IPS-20b (cell line): ENCODE measurements around the gene GET4.

ENCODE experiments used
- H3K27ac ChIP-seq: one replicate; pipeline ENCODE4 v1.5.1; 2013; ENCODE audit warnings: low read length
- H3K27me3 ChIP-seq: 2 replicates; pipeline ENCODE4 v1.6.1; 2013; ENCODE audit warnings: mild to moderate bottlenecking, low read length, inconsistent platforms; ENCODE audit not compliant: insufficient read depth
- H3K36me3 ChIP-seq: 2 replicates; pipeline ENCODE4 v1.6.1; 2013; ENCODE audit warnings: low read depth, mild to moderate bottlenecking, inconsistent platforms, low read length, moderate library complexity; ENCODE audit not compliant: insufficient read depth
- H3K4me1 ChIP-seq: 2 replicates; pipeline ENCODE4 v1.6.1; 2013; ENCODE audit warnings: mild to moderate bottlenecking, control low read depth, inconsistent platforms, low read length, moderate library complexity; ENCODE audit not compliant: insufficient read depth
- H3K4me3 ChIP-seq: 2 replicates; pipeline ENCODE4 v1.5.1; 2013; ENCODE audit warnings: mild to moderate bottlenecking, low read length, inconsistent platforms
- H3K9ac ChIP-seq: 2 replicates; pipeline ENCODE4 v1.6.1; 2013; ENCODE audit warnings: low read depth, mild to moderate bottlenecking, inconsistent platforms, low read length, moderate library complexity
- H3K9me3 ChIP-seq: 2 replicates; pipeline ENCODE4 v1.6.1; 2013; ENCODE audit warnings: mild to moderate bottlenecking, low read depth, low read length, inconsistent platforms; ENCODE audit not compliant: insufficient read depth

Gene GET4, protein sequence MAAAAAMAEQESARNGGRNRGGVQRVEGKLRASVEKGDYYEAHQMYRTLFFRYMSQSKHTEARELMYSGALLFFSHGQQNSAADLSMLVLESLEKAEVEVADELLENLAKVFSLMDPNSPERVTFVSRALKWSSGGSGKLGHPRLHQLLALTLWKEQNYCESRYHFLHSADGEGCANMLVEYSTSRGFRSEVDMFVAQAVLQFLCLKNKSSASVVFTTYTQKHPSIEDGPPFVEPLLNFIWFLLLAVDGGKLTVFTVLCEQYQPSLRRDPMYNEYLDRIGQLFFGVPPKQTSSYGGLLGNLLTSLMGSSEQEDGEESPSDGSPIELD

DNA sequence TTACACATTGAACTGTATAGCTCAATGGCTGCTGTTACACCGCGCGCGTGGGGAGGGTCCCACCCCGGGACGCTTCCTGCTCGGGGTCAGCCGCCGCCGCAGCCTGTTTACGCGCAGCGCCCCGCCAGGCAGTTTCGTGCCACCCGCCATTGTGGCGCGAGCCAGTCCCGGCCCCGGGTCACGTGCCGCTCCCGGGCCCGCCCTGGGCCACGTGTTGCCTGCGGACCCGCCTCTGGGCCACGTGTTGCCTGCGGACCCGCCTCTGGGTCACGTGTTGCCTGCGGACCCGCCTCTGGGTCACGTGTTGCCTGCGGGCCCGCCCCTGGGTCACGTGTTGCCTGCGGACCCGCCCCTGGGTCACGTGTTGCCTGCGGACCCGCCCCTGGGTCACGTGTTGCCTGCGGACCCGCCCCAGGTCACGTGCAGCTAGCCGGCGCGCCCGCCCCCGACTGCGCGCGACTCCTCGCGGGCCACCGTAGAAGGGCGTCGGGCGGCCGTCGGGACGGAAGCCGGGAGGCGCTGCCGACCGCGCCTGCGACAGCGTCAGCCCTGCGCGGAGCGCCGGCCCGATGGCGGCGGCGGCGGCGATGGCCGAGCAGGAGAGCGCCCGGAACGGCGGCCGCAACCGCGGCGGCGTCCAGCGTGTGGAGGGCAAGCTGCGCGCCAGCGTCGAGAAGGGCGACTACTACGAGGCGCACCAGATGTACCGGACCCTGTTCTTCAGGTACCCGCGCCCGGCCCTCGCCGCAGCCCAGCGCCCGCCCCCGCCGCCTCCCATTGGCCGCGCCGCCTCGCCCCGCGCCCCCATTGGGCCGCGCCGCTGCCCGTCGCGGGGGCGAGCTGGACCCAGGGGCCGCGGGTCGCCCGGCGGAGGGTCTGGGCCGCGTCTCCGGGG lies at the start of gene GET4:
Gene GET4, plus strand, starts transcription at position 478 of the 895 bp plus-strand sequence. Its CDS starts 92 bp downstream, at position 570.
- Histone ChIP-seq H3K36me3 (peaks cover 49% of the 10 kb centered on the region), H3K9ac (peak within 1 kb of the TSS; percentile 87), H3K4me3 (peak within 1 kb of the TSS; percentile 81), H3K4me1 (peaks cover 4% of the 10 kb centered on the region; the same call in 1 of the 2 replicates), H3K27ac (peak within 1 kb of the TSS; percentile 32), H3K27me3 (no peaks in the 10 kb centered on the region), H3K9me3 (no peaks in the 10 kb centered on the region)

DNA sequence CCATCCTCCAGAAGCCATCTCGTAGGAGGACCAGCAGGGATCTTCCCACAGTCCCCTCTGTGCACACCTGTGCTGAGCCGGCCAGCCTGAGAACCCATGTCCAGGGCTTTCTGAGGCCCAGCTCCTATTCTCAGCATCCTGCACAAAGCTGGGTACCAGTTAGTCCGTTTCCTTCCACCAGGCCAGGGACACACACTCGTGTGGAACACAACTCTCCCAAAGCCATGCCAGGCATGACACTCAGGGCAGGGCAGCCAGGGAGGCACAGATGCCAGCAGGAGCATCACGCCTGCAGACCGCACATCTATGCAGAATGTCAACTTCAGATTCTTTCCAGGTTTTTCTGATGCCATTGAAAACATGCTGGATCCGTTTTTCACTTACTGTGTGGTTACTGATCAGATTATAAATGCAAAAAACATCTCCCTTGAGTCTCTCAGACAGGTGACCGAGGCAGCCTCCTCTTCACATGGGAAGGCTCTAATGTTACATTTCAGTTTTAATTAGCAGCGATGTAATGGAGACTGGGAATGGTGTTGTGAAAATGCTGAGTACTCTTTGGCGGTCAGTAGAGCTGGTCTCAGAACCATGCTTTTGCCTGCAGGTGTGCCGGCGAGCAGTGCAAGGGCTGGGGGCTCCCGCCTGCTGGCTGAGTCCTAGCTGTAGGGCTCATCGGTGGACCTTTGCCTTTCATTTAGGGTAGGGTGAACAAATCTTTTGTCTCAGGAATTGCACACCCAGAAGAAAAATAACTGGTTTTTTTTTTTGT lies 47.4 kb upstream of the GET4 start:
- H3K36me3 ChIP-seq, result peaks cover 11% of the 10 kb centered on the region; the same call in 1 of the 2 replicates
- no peaks in the 10 kb centered on the region for H3K27me3 ChIP-seq
- no peaks in the 10 kb centered on the region for H3K9me3 ChIP-seq
- H3K4me3 ChIP-seq, result no peak overlapping the region
- H3K27ac ChIP-seq, result no peak overlapping the region
- no peak overlapping the region for H3K9ac ChIP-seq
- H3K4me1 ChIP-seq, result peaks cover 16% of the 10 kb centered on the region; the same call in 1 of the 2 replicates

DNA sequence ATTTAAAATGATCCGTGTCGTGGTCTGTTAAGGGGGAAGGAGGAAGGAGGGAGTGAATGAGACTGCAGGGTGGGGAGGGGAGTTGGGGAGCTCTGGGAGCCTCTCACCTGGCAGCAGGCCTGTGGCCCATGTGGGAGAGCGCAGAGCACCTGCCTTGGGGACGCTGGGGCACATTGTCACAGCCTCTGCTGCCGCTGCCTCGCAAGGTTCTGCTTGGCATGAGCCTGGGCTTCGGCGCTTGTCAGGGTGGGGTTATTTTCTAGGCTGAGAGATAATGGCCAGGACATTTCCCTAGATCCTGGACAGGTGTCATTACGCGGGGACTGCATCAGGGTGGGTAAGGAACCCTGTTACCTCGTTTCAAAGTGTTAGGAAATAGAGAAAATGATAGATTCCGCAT lies 46.3 kb upstream of the GET4 start:
- H3K27me3 ChIP-seq, result no peaks in the 10 kb centered on the region
- H3K4me1 ChIP-seq, result peaks cover 16% of the 10 kb centered on the region; the same call in 1 of the 2 replicates
- no peak overlapping the region for H3K9ac ChIP-seq
- H3K27ac ChIP-seq, result no peak overlapping the region
- no peaks in the 10 kb centered on the region for H3K9me3 ChIP-seq
- H3K36me3 ChIP-seq, result peaks cover 11% of the 10 kb centered on the region; the same call in 1 of the 2 replicates
- H3K4me3 ChIP-seq, result no peak overlapping the region

DNA sequence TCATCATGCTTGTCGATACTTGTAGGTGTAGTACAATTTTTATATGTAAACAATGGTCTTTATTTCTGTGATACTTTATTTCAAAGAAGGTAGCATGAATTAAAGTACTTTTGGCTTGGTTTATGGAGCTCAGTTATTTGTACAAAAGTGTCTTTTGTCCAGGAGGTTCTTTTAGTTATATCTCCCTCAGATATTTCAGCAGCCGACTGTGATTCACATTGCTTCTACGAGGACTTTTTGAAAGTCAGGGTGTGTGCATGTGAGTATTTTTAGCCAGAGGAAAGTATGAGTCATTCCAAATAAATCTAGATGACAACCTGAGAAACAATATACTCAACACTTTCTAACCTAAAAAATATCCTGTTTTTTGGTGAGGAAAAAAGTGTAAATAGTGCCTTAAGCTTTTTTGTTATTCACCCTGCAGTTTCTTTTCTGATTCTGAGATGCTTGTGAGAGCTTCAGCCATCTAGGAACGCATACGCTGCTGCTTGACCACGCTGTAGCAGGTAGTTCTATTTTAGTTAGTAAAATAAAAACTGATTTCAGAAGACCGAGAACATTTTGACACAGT lies 44.7 kb upstream of the GET4 start:
- Histone ChIP-seq H3K9ac (peak overlapping the region; percentile 50; the same call in 1 of the 2 replicates), H3K27me3 (no peaks in the 10 kb centered on the region), H3K36me3 (peaks cover 18% of the 10 kb centered on the region), H3K4me1 (peaks cover 16% of the 10 kb centered on the region), H3K4me3 (0 out of 2 replicates have a peak overlapping the region, but pooled peaks have one; percentile 9), H3K9me3 (no peaks in the 10 kb centered on the region), H3K27ac (no peak overlapping the region)

DNA sequence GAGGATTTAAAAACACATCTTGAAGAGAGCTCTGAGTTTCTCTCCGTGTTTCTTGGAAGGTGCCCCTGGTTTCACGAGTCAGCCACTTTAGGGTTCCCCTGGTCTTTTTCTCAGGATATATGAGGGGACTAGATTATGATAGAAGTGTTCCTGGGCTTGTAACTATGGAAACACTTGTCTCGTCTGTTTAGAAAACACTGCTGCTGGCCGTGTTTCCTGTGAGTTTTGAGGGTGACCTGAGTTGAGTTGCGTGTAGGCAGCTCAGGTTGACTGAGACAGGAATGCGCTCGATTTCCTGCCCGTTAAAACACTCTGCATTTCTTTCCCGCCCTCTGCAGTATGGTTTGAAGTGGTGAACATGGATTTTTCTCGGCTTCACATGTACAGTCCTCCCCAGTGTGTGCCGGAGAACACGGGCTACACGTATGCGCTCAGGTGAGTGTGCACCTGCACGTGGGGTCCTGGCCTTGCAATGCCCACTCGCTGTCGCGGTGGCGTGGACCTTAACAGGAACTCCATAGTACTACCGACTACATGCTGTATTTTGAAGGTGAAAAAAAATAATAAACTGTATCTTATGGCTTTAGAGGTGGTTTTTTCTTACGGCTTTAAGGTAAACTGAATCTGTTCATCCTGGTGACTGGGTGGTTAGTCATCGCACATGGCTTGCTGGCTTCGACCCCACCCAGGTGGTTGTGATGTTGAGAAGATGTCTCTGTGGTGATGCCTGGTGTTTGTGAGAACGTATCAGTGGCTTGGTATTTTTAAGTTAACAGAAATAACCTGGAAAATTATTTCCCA lies 44.0 kb upstream of the GET4 start, which contains the start of gene SUN1:
Gene SUN1, plus strand, starts transcription at position 310 of the 801 bp plus-strand sequence. Its CDS starts 49 bp downstream, at position 359.
- H3K4me1 ChIP-seq, result peaks cover 16% of the 10 kb centered on the region
- peak within 1 kb of the TSS; percentile 50; the same call in 1 of the 2 replicates for H3K9ac ChIP-seq

DNA sequence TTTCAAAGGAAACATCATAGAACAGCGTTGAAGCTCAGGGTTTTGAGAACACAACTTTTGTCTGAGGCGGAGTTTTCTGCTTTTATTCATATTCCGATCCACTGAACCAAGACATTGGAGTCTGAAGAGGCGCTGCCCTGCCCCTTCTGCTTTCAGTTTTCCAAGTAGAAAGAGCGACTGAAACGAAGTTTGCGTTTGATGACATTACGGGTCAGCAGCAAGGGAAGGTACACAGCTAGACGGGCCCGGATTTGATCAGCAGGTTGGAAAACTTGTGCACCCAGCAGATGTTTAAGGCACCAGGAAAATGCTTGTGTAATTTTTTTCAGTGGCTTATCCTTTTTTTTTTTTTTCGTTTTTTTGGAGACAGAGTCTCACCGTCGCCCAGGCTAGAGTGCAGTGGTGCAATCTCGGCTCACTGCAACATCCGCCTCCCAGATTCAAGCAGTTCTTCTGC lies 43.4 kb upstream of the GET4 start:
- no peak overlapping the region for H3K4me3 ChIP-seq
- peaks cover 29% of the 10 kb centered on the region for H3K36me3 ChIP-seq
- H3K27me3 ChIP-seq, result no peaks in the 10 kb centered on the region
- H3K9ac ChIP-seq, result no peak overlapping the region
- no peaks in the 10 kb centered on the region for H3K9me3 ChIP-seq
- peaks cover 16% of the 10 kb centered on the region for H3K4me1 ChIP-seq
- no peak overlapping the region for H3K27ac ChIP-seq

More for the DNA sequence above, 44.0 kb upstream of the GET4 start, which contains the start of gene SUN1:
- Histone ChIP-seq H3K27ac (no peak within 1 kb of the TSS), H3K27me3 (no peaks in the 10 kb centered on the region), H3K4me3 (0 out of 2 replicates have a peak within 1 kb of the TSS, but pooled peaks have one; percentile 9), H3K9me3 (no peaks in the 10 kb centered on the region), H3K36me3 (peaks cover 23% of the 10 kb centered on the region)

DNA sequence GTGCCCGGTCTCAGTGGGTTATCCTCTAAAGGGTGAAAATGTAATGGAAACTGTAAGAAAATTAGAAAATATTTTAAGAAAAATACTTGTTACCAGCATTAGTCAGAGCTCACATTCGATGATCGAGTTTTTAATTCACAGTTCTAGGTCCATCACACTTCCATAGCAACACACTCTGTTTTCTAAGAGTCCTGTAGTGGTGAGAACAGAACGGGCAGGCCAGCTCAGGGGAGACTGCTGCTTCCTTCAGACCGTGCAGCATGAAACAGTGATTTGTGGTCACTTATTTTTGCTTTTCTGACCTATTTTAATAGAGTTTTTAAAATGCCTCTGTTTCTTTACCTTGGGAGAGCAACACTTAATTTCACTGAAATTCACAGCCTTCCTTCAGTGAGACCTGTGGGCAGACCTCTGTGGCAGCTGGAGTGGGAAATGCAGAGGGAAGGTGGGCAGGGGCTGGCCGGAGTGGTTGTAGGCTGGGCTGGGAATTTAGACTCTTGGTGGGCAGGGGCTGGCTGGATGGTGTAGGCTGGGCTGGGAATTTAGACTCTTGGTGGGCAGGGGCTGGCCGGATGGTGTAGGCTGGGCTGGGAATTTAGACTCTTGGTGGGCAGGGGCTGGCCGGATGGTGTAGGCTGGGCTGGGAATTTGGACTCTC lies 42.6 kb upstream of the GET4 start:
- no peak overlapping the region for H3K27ac ChIP-seq
- H3K9me3 ChIP-seq, result no peaks in the 10 kb centered on the region
- peaks cover 32% of the 10 kb centered on the region for H3K36me3 ChIP-seq
- H3K27me3 ChIP-seq, result no peaks in the 10 kb centered on the region
- no peak overlapping the region for H3K9ac ChIP-seq
- H3K4me1 ChIP-seq, result peaks cover 16% of the 10 kb centered on the region
- H3K4me3 ChIP-seq, result no peak overlapping the region

DNA sequence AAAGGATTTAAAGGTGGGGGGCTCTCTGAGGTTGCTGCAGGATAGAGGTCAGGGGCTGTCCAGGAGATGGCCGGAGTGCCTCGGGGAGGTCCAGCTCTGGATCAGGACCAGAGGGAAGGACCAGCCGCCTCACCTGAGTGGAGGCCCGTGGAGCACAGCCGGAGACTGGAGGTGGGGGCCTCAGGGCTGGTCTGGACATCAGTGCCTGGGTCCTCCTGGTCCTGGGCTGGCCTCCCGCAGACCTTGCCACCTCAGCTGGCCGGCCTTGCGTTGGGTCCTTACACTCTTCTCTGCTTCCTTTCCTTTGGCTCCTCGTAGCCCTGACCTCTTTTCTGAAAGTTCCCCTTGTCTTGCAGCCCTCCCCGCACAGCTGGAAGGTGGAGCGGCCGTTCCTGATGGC lies 42.1 kb upstream of the GET4 start:
- no peak overlapping the region for H3K9ac ChIP-seq
- H3K27me3 ChIP-seq, result no peaks in the 10 kb centered on the region
- H3K4me1 ChIP-seq, result peaks cover 16% of the 10 kb centered on the region
- peaks cover 37% of the 10 kb centered on the region for H3K36me3 ChIP-seq
- no peaks in the 10 kb centered on the region for H3K9me3 ChIP-seq
- H3K27ac ChIP-seq, result no peak overlapping the region
- H3K4me3 ChIP-seq, result no peak overlapping the region

DNA sequence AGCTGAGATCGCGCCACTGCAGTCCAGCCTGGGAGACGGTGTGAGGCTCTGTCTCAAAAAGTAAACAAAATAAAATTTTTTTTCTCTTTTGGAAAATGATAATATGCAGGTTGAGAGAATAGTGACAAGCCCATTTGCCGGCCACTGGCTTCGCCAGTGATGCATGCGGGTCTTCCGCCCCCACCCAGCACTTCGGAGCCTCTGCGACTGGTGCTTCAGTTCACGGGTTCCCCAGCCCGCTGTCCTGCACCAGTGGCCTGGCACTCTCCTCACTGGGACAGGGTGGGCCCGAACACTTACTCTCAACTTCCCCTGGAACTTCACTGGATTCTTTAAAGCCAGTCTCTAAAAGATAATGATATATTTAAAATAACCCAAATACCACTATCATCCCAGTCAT lies 41.3 kb upstream of the GET4 start:
- peaks cover 45% of the 10 kb centered on the region for H3K36me3 ChIP-seq
- no peaks in the 10 kb centered on the region for H3K27me3 ChIP-seq
- H3K27ac ChIP-seq, result no peak overlapping the region
- peaks cover 16% of the 10 kb centered on the region for H3K4me1 ChIP-seq
- no peak overlapping the region for H3K9ac ChIP-seq
- no peak overlapping the region for H3K4me3 ChIP-seq
- no peaks in the 10 kb centered on the region for H3K9me3 ChIP-seq
